Testis (tissue), 2 donors: ENCODE results near the gene ERBB3.

ENCODE experiments used
- POLR2A ChIP-seq: fragments of 450-650 bp; IDR thresholded peaks from one replicate; pipeline ENCODE4 v1.6.1; 2017; ENCODE audit warnings: antibody characterized with exemption, mild to moderate bottlenecking, moderate library complexity
- TF ChIP-seq, protein P1 (sequence below), 3 experiments: fragments of 450-650 bp in 2 of 3; fragments of 200-600 bp in 1 of 3; sonication (generic) in 1 of 3; IDR thresholded peaks; one replicate each; pipeline ENCODE4 v1.5.1; 2016 to 2019; ENCODE audit warnings: antibody characterized with exemption in 3 of 3, mild to moderate bottlenecking in 2 of 3, moderate library complexity in 1 of 3

GRCh38 chr12:56130876-56131275 lies 50.9 kb downstream of the ERBB3 start:
- TF ChIP-seq, protein P1, sequence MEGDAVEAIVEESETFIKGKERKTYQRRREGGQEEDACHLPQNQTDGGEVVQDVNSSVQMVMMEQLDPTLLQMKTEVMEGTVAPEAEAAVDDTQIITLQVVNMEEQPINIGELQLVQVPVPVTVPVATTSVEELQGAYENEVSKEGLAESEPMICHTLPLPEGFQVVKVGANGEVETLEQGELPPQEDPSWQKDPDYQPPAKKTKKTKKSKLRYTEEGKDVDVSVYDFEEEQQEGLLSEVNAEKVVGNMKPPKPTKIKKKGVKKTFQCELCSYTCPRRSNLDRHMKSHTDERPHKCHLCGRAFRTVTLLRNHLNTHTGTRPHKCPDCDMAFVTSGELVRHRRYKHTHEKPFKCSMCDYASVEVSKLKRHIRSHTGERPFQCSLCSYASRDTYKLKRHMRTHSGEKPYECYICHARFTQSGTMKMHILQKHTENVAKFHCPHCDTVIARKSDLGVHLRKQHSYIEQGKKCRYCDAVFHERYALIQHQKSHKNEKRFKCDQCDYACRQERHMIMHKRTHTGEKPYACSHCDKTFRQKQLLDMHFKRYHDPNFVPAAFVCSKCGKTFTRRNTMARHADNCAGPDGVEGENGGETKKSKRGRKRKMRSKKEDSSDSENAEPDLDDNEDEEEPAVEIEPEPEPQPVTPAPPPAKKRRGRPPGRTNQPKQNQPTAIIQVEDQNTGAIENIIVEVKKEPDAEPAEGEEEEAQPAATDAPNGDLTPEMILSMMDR (IDR thresholded peaks at IDR 0.05) = no peak
- TF ChIP-seq POLR2A = no peak
